H7 (cell line): Measurements from ENCODE around the gene PATZ1. TPM values are rescaled to one million over a fixed set of nuclear protein-coding genes. Genes with fewer than 3 reads are reported as not detected.

Experiments used
- DNase-seq: peaks from one replicate; pipeline ENCODE4 v3.0.0; 2012
- H3K27me3 ChIP-seq: 2 replicates; pipeline ENCODE4 v1.6.0; 2011; ENCODE audit warnings: mild to moderate bottlenecking, low read length; ENCODE audit not compliant: control insufficient read depth, insufficient read depth
- H3K36me3 ChIP-seq: replicated peaks from 2 replicates; pipeline ENCODE4 v1.5.1; 2011; ENCODE audit warnings: low read length; ENCODE audit not compliant: control insufficient read depth, insufficient read depth
- H3K4me3 ChIP-seq: 2 replicates; pipeline ENCODE4 v1.5.1; 2011; ENCODE audit warnings: low read depth, mild to moderate bottlenecking, control low read depth, low read length, moderate library complexity; ENCODE audit not compliant: insufficient read depth
- total RNA-seq: library from RNA; depleted of rRNA; stranded (reverse); fragments of >200 nt; shearing (Covaris generic); gene quantifications from 2 replicates; pipeline ENCODE4 v1.2.3, GENCODE V29; 2014

PATZ1 gene
- total RNA-seq, 1 experiment from 2014 or later: 43.0 TPM

GRCh38 chr22:31347251-31348008, 1.3 kb upstream of the PATZ1 start:
- Histone ChIP-seq H3K27me3 (no peaks in the 10 kb centered on the region; the same call in 1 of the 2 replicates), H3K4me3 (peak overlapping the region; percentile 89), H3K36me3 (peaks cover 6% of the 10 kb centered on the region)
- peak; percentile 86 for DNase-seq

DNA sequence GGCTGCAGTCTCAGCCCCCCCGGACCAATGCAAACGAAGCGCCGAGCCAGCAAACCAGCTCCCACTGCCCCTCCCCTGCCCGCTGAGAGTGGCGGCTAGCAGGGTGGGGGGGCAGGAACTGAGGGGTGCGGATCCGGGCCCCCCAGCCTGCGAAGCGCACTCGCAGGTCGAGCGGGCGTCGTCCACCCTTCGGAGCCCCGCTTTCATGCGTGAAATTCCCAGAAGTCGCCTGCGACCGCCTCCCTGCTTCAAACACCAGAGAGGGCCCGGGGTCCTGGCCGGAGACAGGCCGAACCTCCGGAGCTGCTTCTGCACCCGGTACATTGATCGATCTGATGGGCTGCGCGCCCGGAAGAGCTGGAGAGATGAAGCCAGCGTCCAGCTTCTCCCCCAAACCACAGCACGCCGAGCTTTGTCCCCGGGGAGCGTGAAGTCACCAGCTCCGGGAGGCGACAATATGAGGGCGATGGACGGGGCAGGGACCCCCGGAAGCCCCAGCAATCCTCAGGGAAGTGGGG, 646 bp upstream of the PATZ1 start:
- no peaks in the 10 kb centered on the region; the same call in 1 of the 2 replicates for H3K27me3 ChIP-seq
- peaks cover 12% of the 10 kb centered on the region for H3K36me3 ChIP-seq
- no peak for DNase-seq
- H3K4me3 ChIP-seq: peak overlapping the region; percentile 89

- DNase-seq: peak; percentile 99
- Histone ChIP-seq H3K36me3 (peaks cover 16% of the 10 kb centered on the region), H3K27me3 (no peaks in the 10 kb centered on the region; the same call in 1 of the 2 replicates), H3K4me3 (peak overlapping the region; percentile 75)
Observed at GRCh38 chr22:31345331-31346254, 553 bp downstream of the PATZ1 start.

DNA sequence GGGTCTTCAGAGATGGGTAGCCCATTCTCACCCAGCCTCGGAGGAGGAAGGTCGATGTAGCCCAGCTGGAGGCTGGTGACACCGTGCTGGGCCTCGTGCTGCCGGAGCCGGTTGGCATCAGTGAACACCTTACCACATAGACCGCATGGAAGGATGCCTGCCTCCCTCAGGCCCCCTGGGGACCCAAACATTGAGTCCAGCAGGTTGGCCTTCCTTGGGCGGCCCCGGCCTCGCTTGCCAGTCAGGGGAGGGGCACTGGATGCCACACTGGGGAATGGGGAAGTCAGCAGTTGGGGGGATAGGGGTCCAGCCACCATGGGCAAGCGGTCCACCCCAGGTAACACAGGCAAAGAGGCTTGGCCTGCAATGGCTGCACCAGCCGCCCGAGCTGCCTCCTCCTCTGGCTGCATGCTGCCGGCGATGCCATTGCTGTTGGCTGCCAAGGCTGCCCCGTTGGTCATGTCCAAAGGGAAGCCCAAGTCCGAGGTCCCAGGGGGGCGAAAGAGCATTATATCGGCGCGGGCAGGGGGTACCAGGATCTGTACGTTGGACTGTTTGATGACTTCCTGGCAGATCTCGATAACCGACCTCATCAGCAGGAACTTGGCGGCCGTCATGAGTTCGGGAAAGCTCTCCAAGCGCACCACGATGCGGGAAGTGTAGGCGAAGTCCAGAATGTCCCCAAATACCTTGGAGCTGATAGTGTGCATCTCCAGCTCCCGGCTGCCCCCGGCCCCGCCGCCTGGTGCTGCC, 1.4 kb downstream of the PATZ1 start:
- Histone ChIP-seq H3K27me3 (no peaks in the 10 kb centered on the region; the same call in 1 of the 2 replicates), H3K36me3 (peaks cover 19% of the 10 kb centered on the region)
- DNase-seq: peak; percentile 42

GRCh38 chr22:31344256-31344577, 1.9 kb downstream of the PATZ1 start:
- no peak for DNase-seq
- Histone ChIP-seq H3K4me3 (peak overlapping the region; percentile 75), H3K27me3 (no peaks in the 10 kb centered on the region; the same call in 1 of the 2 replicates), H3K36me3 (peaks cover 19% of the 10 kb centered on the region)

More for the DNA sequence above, 1.4 kb downstream of the PATZ1 start:
- H3K4me3 ChIP-seq: peak overlapping the region; percentile 75

GRCh38 chr22:31343235-31344191, 2.6 kb downstream of the PATZ1 start:
- DNase-seq: peak; percentile 86
- Histone ChIP-seq H3K36me3 (peaks cover 19% of the 10 kb centered on the region), H3K4me3 (peak overlapping the region; percentile 75), H3K27me3 (no peaks in the 10 kb centered on the region; the same call in 1 of the 2 replicates)

- peak; percentile 78 for DNase-seq
- Histone ChIP-seq H3K36me3 (peaks cover 23% of the 10 kb centered on the region), H3K27me3 (no peaks in the 10 kb centered on the region; the same call in 1 of the 2 replicates), H3K4me3 (peak overlapping the region; percentile 75)
Observed at GRCh38 chr22:31342389-31343140, 3.6 kb downstream of the PATZ1 start.

GRCh38 chr22:31341386-31342088, 4.6 kb downstream of the PATZ1 start:
- Histone ChIP-seq H3K36me3 (peaks cover 23% of the 10 kb centered on the region), H3K27me3 (no peaks in the 10 kb centered on the region; the same call in 1 of the 2 replicates), H3K4me3 (no peak overlapping the region)
- no peak for DNase-seq

DNA sequence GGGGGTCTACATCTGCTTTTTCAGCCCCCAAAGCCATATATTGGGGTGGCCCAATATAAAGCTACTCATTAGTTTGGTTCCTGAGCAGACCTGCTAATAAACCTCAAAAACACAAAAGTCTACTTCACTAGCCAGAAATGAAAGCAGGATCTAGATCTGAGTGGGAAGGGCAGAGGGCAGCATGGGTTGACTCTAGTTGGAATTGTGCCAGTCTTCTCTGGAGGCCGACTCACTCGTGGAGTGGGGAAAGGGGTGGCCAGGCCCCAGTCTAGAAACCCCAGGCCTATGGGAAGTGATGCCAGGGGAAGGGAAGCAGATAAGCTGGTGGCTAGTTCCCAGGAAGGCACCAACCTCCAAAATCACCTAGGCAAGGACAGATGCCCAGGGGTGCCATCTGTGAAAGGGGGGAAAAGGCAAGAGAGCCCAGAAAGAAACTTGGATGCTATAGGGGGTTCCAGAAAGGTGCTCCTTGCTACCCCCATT, 5.3 kb downstream of the PATZ1 start:
- H3K4me3 ChIP-seq: no peak overlapping the region
- DNase-seq: no peak
- peaks cover 24% of the 10 kb centered on the region for H3K36me3 ChIP-seq
- no peaks in the 10 kb centered on the region; the same call in 1 of the 2 replicates for H3K27me3 ChIP-seq

DNA sequence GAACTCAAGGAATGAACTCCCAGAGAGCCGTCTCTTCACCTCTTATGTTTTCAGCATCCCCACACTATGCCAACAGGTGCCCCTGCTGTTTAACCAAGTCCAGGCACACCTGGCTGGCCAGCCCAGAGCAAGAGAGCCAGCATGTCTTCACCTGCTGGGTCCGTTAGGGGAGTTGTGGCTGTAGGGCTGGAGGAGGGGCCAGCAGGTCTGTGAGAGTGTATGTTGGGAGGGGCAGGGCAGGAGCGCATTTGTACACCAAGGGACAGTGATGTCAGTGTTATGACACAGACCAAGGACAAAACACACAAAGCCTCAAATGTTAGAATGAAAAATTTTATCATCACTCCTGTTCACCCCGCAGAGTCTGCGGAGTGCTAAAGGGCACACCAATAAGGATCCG, 5.8 kb downstream of the PATZ1 start:
- Histone ChIP-seq H3K36me3 (peaks cover 29% of the 10 kb centered on the region), H3K27me3 (no peaks in the 10 kb centered on the region; the same call in 1 of the 2 replicates), H3K4me3 (no peak overlapping the region)
- DNase-seq: no peak

DNA sequence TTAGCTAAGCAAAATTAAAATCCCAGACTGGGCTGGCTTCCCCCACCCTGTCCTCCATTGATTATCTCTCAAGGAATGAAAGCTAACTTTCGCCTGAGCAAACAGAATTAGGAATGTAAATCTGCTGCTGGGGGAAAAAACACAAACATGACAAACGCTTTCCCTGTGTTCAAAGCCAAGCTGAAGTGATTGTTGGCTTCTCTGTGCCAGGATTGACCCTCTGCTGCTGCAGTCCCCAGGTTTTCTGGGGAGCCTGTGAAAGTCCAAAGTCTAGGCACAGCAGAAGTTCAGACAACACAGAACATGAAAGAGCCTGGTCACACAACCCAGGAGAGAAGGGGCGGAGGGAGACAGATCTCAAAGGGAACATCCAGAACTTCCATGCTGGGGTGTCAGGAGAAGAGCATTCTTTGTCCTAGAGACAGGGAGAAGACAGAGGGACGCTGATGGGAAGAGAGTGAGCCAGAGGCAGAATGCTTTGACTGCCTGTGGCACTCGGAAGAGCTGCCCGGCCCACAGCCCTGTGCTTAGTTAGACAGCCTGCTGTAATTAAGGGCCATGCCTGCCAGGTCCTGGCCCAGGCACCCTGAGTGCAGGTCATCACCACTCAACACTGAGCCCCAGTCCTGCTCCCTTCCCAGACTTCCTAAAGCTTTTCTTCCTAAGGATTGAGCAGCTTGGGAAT, 6.9 kb downstream of the PATZ1 start:
- DNase-seq: no peak
- Histone ChIP-seq H3K27me3 (no peaks in the 10 kb centered on the region), H3K36me3 (peaks cover 40% of the 10 kb centered on the region), H3K4me3 (no peak overlapping the region)

DNA sequence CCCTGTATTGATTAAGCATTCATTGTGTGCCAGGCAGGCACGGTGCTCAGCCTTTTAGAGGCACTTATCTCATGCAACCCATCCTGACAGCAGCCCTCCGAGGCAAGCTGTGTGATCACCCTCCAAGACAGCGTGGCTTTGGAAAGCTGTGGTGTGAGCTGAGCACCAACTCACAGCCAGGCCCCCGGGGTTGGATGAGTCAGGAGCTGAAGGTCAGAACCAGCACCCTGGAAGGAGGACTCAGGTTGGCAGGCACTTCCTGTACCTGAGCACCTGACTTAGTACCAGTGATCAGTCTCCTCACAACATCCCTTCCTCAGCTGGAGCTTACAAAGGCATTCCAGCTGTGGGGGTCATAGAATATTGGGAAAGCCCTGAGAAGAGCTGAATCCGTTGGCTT, 9.0 kb downstream of the PATZ1 start:
- Histone ChIP-seq H3K4me3 (no peak overlapping the region), H3K27me3 (no peaks in the 10 kb centered on the region), H3K36me3 (peaks cover 42% of the 10 kb centered on the region)
- DNase-seq: no peak
